8988T (cell line): ENCODE results near the gene GPR152.

ENCODE experiments used
- DNase-seq: peaks from one replicate; pipeline ENCODE4 v3.0.0; 2011

Gene GPR152

GRCh38 chr11:67421430-67422031 lies 31.0 kb downstream of the GPR152 start:
- no peak for DNase-seq

GRCh38 chr11:67420646-67421429 lies 31.7 kb downstream of the GPR152 start:
- peak; percentile 100 for DNase-seq

- DNase-seq, result no peak
Observed at GRCh38 chr11:67420147-67420645, 32.3 kb downstream of the GPR152 start.

DNA sequence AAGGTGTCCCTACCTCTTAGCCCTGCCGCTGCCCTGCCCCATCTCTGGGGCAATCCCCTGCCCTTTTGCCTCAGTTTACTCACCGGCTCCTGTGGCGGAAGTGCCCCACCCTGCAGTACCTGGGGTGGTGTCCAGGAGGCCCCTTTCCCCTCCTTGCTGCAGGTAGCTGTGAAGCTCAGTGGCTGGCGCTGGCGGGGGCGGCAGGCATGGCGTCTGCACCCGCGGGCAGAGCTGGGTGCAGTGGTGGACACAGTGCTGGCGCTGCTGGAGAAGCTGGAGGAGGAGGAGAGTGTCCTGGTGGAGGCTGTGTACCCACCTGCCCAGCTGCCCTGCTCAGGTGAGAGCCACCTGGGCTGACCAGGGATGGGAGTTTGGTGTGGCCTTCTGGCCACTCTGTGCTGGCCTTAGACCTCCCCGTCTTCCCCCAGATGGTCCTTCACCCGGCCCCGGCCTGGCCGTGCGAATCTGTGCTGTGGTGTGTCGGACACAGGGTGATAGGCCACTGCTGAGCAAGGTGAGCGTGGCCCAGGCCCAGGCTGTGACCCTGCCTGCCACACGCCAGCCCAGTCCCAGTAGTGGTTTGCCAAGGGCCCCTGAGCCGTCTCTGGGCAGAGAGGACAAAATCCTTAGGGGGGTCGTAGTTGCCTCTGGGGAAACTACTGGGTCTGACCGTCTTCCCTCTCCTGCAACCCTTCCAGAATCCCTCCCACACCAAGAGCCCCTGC lies 33.0 kb downstream of the GPR152 start:
- DNase-seq, result no peak

GRCh38 chr11:67418476-67419281 lies 33.9 kb downstream of the GPR152 start:
- DNase-seq, result no peak

- DNase-seq, result no peak
Observed at GRCh38 chr11:67417425-67417824, 35.1 kb downstream of the GPR152 start.

GRCh38 chr11:67416416-67417335 lies 35.9 kb downstream of the GPR152 start:
- DNase-seq, result no peak

- DNase-seq, result no peak
Observed at GRCh38 chr11:67415501-67416304, 36.8 kb downstream of the GPR152 start, which contains the start of gene CARNS1. Gene CARNS1, plus strand, starts transcription at chr11:67415678. Its CDS starts 522 bp downstream, at chr11:67416200.

DNA sequence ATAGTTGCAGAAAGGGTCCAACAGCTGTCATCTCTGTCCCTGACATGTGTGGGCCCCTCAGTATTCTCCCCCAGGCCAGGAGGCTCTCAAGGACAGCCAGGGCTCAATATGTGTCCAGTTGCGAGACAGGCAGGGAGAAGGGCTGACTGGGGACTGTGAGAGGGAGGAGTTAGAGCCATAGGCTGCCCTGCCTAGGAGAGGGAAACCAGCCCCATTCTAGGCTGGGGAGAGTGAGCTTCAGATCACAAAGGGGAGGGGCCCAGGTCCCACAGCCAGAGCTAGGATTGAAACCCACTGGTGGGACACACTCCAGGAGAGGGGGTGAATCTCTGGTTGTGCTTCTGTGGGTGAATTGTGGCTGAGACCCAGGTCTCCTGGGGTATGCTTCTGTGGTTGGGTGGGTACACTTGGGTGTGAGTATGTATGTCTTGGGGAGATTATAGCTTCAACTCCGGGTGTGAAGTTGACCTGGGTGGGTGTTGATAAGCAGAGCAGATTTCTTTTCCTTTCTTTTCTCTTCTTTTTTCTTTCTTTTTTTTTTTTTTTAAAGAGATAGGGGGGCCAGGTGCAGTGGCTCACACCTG lies 39.2 kb downstream of the GPR152 start:
- no peak for DNase-seq

GRCh38 chr11:67412495-67413179 lies 39.9 kb downstream of the GPR152 start:
- no peak for DNase-seq

DNA sequence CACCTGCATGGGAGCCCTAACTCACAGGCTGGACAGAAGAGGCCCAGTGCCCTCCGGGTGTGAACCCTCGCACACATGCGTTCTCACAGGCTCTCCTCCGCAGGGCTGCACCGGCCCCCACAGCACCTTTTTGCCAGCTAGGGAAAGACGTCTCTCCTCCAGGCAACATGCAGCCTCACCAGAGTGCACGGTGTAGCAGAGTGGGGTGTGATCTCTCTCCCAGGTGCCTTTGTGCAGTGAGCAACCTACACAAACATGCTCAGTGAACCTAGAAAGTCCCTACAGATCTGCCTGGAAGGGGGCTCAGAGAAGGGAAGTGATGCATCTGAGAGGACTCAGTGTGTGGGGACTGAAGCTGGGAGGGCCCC lies 40.8 kb downstream of the GPR152 start:
- no peak for DNase-seq

DNA sequence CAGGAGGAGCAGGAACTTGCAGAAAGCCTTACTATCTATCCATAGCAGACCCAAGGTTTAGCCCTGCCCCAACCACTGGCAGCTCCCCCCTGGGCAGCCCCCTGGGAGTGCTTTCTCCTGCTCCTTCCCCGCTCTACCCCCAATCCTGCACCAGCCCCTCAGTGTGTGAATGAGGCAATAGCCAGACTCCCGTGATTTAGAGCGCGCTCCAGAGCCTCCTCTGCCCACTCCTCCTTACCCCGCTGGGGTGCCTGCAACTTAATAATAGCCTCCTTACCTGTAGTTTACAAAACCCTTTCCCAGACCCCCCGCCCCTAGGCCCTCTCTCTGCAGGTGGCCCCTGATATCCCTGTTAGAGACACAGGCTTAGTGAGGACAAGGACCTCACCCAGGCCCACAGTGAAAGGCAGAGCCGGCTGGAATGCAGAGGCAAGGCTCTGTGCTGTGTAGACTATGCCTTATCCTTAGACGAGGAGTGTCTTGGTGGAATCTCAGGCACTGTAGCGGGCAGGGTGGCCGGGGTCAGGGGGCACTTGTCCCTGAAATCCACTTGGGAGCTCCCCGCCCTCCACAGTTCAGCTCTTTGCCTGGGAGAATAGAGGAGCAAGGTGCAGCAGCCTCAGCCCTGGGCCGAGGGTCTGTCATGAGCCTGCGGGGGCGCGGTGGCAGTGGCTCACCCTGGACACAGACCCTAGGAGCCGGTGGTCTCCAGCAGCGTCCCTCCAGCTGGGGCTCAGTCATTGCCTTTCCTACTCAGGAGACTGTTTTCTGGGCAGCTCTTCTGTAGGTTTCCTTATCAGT lies 41.3 kb downstream of the GPR152 start:
- no peak for DNase-seq

DNA sequence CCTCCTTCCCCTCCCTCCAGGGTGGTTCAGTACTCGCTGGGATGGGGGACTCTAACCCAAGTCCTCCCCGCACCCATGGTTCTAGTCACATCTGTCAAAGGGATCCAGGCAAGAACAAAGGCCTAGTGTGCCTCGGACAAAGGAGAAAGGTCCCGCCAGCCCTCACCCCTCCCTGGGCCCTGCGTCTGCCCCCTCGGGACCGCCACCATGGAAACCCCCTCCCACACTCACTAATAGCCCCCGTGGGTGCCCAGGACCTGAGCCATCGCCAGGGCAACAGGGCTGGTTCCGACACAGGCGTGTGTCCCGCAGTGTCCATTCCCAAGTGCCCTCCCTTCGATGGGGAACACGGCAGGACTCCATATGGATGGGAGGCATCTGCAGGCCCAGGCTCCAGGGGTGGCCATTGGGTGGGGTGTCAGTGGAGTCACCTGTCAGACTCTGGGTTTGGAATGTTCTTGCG lies 42.1 kb downstream of the GPR152 start:
- DNase-seq, result no peak

GRCh38 chr11:67409781-67410368 lies 42.7 kb downstream of the GPR152 start:
- DNase-seq, result no peak

DNA sequence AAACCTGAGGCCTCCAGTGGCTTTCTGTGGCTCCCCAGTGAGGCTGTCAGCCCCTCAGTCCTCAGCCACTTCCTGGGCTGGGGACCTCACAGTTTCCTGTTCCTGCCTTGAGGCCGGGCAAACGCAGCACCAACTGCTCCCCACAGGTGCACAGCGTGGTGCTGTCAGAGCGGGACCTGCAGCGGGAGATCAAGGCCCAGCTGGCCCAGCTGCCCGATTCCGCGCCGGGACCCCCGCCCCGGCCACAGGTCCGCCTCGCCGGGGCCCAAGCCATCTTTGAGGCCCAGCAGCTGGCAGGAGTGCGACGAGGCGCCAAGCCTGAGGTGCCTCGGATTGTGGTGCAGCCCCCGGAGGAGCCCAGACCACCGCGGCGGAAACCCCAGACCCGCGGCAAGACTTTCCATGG lies 43.3 kb downstream of the GPR152 start:
- DNase-seq, result no peak

GRCh38 chr11:67408437-67409200 lies 43.9 kb downstream of the GPR152 start:
- no peak for DNase-seq

DNA sequence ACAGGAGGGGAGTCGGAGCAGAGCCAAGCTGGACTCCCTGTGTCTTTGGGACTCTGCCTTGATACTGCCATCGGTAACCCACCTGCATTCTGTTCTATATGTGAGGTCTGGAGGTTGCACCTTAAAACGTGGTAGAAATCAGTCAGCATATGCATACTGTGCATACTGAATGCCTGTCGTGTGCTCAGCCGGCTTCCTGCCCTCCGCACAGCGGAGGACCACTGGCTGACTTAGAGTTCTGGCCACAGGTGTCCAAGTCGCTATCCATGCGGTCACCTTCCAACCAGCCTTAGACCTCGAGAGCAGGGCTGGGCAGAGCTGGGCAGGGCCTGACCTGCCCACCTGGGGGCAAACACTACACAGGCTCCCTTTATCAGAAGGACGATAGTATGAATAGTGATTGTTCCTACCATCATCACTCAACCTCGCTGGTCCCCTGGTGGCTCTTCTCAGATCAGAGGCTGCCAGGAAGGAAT lies 44.8 kb downstream of the GPR152 start:
- DNase-seq, result no peak
